ENCODE measurements around the gene TMTC2.
"Not testable (repeated sequence)": the region's sequence is repeated elsewhere in the genome, so short reads cannot be mapped to it uniquely, and the experiment has no call there.

The TMTC2 gene

GRCh38 chr12:82789674-82790073, 103.0 kb downstream of the TMTC2 start:
- DNase-seq (ENCODE audit: low read depth), result no peak

- no peak for DNase-seq (ENCODE audit: low read depth)
Observed at GRCh38 chr12:82793751-82794281, 107.1 kb downstream of the TMTC2 start.

GRCh38 chr12:82797480-82797879, 110.8 kb downstream of the TMTC2 start:
- no peak for DNase-seq (ENCODE audit: low read depth)

- no peak for DNase-seq (ENCODE audit: low read depth)
Observed at GRCh38 chr12:82800185-82800584, 113.5 kb downstream of the TMTC2 start.

GRCh38 chr12:82801951-82802610, 115.4 kb downstream of the TMTC2 start:
- no peak for DNase-seq (ENCODE audit: low read depth)

- DNase-seq (ENCODE audit: low read depth), result no peak
Observed at GRCh38 chr12:82803201-82803600, 116.5 kb downstream of the TMTC2 start.

GRCh38 chr12:82804601-82805000, 117.9 kb downstream of the TMTC2 start:
- DNase-seq (ENCODE audit: low read depth), result no peak

- DNase-seq (ENCODE audit: low read depth), result not testable (repeated sequence)
Observed at GRCh38 chr12:82805004-82805403, 118.3 kb downstream of the TMTC2 start.

GRCh38 chr12:82805812-82806497, 119.2 kb downstream of the TMTC2 start:
- no peak for DNase-seq (ENCODE audit: low read depth)

- no peak for DNase-seq (ENCODE audit: low read depth)
Observed at GRCh38 chr12:82807132-82807737, 120.5 kb downstream of the TMTC2 start.

- DNase-seq (ENCODE audit: low read depth), result no peak
Observed at GRCh38 chr12:82810568-82810967, 123.9 kb downstream of the TMTC2 start.

GRCh38 chr12:82817368-82817767, 130.7 kb downstream of the TMTC2 start:
- DNase-seq (ENCODE audit: low read depth), result no peak

- no peak for DNase-seq (ENCODE audit: low read depth)
Observed at GRCh38 chr12:82818271-82819035, 131.7 kb downstream of the TMTC2 start.

GRCh38 chr12:82826505-82826904, 139.8 kb downstream of the TMTC2 start:
- no peak for DNase-seq (ENCODE audit: low read depth)

- no peak for DNase-seq (ENCODE audit: low read depth)
Observed at GRCh38 chr12:82832096-82832495, 145.4 kb downstream of the TMTC2 start.

GRCh38 chr12:82832981-82833380, 146.3 kb downstream of the TMTC2 start:
- no peak for DNase-seq (ENCODE audit: low read depth)

- no peak for DNase-seq (ENCODE audit: low read depth)
Observed at GRCh38 chr12:82833481-82833880, 146.8 kb downstream of the TMTC2 start.

- no peak for DNase-seq (ENCODE audit: low read depth)
Observed at GRCh38 chr12:82835217-82835616, 148.5 kb downstream of the TMTC2 start.

GRCh38 chr12:82838131-82838551, 151.4 kb downstream of the TMTC2 start:
- no peak for DNase-seq (ENCODE audit: low read depth)

- no peak for DNase-seq (ENCODE audit: low read depth)
Observed at GRCh38 chr12:82838827-82839226, 152.1 kb downstream of the TMTC2 start.

GRCh38 chr12:82839796-82840195, 153.1 kb downstream of the TMTC2 start:
- DNase-seq (ENCODE audit: low read depth), result no peak

- no peak for DNase-seq (ENCODE audit: low read depth)
Observed at GRCh38 chr12:82841487-82841904, 154.8 kb downstream of the TMTC2 start.
